HG02588 (cell line): ENCODE measurements around the gene MGLL.
A peak's percentile ranks its signal among the peaks of the same experiment; 100 is the strongest.

Experiments
- ATAC-seq: cut with Tn5 transposase; IDR thresholded peaks from one replicate; pipeline ENCODE4 v1.9.1; 2021; ENCODE audit warnings: mild to moderate bottlenecking, moderate library complexity; ENCODE audit not compliant: unreplicated experiment

MGLL gene

DNA sequence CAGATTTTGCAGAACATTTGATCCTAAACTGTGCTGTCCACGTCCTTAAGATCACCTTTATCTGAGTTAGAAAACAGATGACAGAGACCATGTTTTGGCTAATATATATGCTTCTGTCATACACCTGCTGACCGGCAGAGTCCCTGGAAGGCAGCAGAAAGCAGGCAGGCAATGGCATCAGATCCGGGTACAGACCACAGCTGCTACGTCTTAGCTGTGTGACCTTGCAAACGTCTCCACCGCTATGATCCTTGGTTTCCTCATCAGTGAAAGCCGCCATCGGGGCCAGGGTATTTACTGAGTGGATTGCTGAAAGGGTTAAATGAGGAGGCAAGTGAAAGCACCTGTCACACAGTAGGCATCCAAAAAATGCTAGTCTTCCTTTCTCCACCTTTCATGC lies 77.4 kb downstream of the MGLL start:
- ATAC-seq = no peak

DNA sequence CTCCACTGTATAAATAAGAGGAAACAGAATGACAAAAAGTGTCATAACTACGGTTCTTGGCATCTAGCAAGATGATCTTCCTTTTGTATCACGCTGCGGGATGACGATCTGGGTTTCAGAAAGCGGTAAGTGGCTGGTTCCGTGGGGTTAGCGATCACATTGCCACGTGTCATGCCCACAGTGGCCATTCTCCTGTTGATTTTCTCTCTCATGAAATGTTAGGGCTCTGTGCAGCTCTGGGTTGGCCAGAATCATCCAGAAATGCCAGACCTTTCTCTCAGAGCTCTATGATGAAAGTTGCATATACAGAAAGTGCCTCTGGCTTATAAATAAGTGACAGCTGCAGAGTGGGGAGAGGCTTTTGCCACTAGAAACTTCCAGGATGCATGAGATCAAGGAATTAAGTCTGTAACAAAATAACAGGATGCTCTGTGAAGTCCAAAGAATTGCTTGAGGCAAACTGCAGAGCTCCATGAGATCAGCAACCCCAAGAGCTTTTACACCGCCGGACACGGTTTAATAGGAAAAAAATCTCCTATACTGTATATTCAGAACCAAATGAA lies 78.0 kb downstream of the MGLL start:
- ATAC-seq = no peak

DNA sequence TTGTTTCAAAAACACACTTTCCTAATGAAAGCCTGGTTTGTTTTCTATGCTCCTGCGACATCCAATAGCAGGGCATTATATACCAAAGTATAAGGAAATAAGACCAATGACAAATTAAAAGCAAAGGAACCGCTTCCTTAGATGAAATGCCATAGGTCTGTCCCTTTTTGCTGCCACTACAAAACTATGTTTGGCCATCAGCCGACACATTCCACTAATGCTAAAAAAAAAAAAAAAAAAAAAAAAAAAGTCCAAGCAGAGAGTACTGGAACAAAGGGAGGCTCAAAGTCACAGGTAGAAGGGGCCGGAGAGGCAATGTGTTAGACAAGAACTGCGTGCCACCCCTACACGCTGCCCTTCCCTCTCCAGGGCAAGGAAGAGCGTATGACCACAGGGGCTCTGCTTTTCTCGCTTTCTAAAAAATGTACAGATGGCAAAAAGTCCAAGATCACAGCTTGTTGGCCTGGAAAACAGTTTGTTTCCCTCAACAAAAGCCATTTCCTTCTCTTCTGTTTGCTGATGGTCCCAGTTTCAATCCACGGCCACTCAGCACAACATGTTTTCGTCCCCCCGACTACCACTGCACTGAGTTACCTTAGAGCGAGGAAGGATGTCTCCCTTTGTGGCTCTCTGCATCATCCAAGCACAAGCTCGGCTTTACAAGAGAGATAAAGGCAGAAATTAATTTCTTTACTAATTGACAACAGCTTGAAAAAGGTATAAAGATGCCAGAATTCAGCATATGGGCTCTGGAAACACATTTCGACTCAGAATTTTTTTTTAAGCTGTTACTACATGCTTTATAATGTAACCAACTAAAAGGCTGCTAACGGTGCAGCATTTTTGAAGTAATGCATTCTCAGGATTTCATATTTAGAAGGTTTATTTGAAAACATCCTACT lies 78.7 kb downstream of the MGLL start:
- no peak for ATAC-seq

DNA sequence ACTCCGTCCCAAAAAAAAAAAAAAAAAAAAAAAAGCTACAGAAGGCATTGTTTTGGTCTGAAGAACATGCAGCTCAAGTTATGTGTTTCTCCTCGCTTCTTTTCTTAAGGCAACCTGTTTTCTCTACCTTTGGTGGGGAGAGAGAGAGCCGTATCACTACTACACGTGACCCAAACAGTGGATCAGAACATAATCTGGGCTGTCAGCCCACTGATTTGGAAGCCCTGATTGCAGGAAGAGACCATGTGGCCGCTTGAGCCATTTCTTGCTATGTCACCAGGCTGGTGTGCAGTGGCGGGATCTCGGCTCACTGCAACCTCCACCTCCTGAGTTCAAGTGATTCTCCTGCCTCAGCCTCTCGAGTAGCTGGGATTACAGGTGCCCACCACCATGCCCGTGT lies 79.7 kb downstream of the MGLL start:
- no peak for ATAC-seq

DNA sequence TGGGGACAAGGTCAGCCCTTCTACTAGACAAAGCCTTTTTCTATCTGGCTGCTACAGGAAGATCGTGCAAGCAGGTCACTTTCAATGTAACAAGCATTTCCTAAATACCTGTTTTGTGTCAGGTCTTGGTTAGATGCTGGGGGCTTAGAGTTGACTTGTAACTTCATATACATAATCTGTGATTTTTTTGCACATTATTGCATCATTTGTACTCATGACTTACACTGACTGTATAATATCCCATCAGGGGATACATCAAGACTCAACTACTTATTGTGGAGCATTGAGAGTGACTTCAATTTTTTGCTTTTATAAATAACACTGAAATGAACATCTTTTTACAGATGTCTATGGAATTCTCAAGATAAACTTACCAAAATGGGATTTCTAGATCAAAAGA lies 80.6 kb downstream of the MGLL start:
- no peak for ATAC-seq

DNA sequence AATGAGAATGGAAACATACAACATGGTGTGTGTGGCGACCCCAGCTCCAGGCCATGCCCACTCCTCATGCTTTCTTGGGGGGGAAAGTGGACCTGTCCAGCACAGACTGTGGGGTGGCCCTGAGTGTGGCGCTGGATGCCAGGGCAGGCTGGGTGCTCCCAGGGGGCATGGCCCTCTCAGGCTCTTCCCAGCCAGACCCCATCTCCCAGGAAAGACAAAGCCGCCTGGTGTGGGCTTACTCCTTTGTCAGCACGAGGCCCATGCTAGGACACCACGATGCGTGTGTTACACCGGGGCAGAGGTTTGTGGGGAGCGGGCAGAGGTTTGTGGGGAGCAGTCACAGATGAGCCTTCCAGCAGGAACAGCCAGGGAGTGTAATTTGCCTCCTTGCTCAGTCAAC lies 81.1 kb downstream of the MGLL start:
- no peak for ATAC-seq

DNA sequence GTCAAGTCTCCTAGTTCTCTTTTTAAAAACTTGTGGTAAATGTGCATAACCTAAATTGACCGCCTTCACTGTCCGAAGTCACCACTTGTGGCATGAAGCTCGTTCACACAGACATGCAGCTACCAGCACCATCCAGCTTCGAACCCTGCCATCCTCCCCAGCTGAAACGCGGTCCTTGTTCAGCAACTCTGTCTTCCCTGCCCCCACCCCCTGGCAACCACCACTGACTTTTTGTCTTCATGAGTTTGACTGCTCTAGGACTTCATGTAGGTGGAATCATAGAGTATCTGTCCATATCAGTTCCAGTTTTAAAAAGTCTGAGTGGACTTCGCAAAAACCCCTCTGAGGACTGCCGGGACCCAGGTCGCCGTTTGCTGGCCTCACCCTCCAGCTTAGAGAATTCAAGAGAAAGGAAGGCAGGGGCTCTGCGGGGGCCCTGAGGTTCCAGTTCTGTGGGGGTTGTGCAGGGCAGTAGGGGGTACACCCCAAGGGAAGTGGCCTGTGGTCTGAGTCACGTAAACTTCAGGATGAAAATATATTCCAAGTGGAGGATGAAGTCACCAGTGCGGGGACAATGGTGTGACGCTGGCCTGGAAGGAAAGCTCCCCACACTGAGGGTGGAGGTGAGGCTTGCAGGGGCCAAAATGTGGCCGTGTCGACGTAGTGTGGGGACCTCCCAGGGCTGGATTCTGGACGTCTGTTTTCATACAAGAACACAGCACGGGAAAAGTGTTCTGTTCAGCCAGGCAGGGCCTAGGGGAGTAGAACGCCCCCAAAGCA lies 82.0 kb downstream of the MGLL start:
- ATAC-seq = no peak

DNA sequence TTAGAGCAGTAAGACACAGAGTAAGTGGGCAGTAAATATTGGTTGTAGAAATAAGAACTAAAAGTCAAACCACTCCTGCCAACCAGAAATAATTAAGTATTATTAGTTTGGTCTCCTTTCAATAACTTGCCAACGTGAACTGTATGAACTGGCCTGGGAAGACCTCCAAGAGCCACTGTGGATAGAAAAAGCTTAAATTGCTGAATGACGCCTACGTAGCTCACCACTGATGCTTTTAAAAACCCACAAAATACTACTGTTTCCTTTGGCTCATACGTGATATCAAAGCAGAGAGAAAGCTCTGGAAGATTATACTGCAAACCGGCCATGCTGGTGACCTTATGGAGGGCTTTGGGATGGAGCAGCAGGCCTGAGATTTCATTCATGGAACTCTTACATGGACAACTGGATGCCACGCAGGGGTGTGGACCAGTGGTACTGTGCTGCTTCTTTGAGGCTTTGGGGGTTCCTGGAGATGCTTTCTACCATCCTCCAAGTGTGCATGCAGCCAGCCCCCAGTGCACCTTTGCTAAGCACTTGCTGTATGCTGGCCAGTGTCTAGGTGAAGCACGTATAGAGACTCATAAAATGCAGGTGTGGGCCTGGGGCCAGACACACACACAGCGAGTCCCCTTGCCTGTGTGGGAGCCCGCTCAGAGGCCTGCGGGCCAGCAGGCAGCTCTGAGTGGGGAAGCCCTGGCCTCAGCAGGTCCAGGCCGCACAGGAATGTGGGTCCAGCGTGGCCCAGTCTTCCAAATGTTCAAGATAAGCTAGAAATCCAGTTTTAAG lies 82.8 kb downstream of the MGLL start:
- ATAC-seq = no peak

DNA sequence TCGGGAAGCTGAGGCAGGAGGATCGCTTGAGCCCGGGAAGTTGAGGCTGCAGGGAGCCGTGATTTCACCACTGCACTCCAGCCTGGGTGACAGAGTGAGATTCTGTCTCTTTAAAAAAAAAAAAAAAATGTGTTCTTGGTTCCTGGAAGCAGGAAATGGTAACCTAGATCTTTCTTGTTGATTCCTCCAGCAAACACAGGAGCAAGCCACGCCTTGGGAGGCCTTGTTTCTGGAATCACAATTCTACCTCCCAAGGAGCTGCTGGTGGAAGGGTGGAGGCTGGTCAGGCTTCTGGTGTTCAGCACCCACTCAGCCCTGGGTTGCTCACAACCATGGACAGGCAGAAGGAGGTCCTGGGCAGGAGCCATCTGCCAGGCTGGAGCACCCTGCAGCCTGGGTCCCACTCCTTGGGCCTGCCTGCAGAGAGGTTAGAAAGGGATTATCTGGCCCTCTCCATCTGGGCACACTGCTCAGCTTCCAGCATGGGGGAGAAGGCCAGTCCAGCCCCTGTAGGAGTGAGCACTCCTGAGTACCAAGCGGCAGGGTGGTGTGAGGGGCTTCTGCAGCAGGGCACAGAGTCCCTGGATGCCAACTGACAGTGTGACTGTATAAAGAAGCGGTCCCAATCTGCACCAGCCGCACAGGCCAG lies 84.0 kb downstream of the MGLL start:
- ATAC-seq = no peak

DNA sequence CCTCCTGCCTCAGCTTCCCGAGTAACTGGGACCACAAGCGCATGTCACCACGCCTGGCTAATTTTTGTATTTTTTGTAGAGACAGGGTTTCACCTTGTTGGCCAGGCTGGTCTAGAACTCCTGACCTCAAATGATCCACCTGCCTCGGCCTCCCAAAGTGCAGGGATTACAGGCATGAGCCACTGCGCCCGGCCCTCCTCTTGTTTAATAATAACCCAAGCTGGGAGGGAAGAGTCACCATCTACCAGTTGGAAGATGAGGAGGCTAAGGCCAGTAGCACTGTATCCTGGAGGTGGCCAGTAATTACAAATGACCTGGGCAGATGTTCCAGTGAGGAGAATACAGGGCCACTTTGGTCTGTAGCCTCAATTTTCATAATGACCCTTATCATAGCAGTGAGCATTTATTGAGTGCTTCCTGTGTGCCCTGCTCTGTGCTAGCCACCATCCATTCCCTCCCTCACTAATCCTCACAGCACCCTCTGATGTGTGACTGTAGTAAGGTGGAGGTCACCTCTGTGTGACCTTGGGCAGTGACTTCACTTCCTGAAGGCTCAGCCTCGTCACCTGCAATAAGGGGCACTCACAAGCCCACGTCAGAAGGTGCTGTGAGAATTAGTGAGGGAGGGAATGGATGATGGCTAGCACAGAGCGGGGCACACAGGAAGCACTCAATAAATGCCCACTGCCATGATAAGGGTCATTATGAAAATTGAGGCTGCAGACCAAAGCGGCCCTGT lies 85.3 kb downstream of the MGLL start:
- no peak for ATAC-seq

DNA sequence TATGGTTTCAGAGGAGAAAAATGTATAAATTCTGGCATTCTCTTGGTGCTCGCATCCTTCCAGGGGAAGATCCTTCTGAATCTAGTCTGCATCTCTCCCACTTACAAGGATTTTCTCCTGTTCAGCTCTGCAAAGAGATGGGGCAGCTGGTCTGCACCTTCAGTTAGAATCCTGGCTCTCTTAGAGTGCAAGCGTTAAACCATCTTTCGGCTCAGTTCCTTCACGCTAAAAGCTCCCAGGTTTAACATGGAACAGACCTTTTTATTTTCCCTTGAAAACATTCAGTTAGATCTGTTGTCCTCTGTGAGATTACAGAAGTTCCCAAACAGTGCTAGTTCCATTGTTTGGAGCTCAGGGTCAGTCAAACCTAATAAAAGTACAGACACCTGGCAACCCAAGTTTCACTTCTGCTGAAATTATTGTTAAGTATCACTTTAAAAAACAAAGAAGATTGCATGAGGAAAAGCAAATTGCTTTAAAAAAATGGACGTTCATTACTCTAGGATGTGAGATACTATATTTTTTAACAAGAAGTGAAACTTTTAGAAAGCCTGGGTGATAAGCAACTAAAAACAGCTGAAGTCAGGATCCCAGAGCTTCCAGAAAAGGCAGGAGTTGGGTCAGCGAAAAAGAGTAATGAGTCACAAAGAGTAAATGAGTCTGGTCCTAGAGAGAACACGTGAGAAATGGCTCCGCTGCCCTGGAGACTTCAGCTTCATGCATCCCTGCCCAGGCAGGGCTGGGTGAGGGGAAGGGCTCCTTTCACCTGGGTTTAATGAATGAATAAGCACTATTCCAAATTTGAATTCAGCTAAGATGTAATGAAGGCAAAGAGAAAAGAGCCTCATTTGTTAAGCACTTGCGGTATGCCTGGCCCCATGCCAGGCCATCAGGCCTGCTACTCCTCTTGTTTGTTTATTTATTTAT lies 86.3 kb downstream of the MGLL start:
- peak; percentile 69 for ATAC-seq

DNA sequence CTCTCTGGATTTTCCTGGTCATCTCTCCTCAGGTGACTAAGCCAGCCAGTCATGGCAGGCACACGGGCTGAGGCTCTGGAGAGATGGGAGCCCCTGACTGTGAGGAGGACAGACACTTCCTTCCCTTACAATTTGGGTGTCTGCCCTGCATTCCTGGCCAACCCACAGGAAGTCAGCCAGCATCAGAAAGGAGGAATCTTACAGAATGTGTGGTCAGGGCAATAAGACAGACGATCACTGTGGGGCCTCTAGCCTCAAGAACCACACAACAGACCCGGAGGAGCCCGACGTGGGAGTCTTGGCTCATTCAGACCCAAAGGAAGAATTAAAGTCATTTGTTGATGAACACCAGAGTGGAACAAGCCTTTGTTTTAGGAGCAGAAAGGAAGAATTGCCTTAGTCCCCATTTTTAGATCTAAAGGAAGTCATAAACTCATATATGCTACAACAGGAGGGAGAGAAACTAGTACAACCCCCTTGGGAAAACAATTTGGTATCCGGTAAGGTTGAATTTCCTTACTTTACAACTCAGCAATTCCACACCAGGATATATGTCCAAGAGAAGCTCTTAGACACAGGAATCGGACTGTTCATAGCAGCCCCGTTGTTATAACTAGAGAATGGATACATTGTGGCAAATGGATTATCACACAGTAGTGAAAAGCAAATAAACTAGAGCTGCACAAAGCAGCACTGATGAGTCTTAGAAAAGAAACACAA lies 87.4 kb downstream of the MGLL start:
- ATAC-seq = no peak

DNA sequence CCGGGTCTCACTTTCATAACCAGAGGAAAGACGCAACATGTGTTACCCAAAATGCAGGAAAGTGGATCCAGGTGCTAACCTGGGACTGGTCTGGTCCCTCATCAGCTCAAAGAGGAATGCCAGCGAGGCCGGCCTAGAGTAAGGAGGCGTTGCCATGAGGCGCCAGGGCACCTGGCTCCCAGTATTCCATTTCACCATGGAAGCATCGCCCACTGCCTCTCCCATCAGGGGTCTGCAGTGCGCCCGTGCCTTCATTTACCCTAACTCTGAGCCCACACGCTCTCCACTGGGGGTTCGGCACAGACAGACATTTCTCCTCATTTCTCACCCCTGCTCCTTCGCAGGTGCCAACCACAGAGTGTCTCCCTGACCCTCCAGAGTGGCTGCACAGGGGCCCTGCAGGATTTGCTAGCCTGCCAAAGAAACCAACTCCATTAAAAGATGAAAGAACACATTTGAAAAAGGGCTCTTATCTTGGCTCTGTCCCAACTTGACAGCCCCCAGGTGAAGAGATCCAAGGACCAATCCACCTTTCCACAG lies 88.1 kb downstream of the MGLL start:
- no peak for ATAC-seq

DNA sequence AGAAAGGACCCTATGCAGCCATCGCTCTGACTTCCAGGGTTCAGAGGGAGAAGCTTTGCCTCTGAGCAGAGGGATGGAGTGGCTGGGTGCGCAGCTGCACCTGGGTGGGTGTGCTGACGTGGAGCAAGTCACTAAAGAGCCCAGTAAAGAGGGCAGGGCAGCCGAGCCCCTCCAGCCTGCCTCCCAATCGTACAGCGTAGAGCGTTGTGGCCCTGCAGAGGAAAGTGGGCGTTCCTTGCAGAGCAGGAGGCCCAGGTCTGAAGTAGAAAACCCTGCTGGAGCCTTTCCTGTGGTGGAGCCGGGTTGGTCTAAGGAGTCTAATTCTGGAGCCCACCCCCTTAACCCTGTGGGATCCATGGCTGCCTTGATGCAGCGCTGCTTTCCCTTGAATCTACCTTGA lies 88.5 kb downstream of the MGLL start:
- ATAC-seq = no peak

DNA sequence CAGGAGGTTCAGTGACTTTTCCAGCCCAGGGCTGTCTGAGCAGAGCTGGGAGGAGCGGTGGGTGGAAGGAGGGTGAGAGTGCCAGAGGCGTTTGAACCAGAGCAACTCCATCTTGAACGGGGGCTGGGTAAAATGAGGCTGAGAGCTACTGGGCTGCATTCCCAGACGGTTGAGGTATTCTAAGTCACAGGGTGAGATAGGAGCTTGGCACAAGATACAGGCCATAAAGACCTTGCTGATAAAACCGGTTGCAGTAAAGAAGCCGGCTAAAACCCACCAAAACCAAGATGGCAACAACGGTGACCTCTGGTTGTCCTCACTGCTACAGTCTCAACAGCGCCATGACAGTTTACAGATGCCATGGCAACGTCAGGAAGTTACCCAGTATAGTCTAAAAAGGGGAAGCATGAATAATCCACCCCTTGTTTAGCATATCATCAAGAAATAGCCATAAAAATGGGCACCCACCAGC lies 89.4 kb downstream of the MGLL start:
- ATAC-seq = no peak

DNA sequence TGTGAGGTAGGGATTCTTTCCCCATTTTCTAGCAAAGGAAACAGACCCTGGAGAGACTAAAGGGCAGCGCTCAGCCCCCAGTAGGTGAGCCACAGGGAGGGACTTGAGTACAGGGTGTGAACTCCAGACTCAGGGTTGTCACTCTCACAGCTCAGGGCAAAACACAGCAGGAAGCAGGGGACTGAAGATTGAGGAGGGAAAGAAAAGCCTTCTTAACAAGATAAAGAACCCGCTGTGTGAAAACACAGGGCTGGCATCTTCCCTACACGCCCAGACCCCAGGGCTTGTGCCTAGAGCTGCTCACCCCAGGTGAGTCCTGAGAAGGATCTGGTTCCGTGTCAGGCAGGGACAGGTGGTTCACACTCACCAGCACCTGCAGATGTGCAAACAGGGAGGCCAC lies 90.0 kb downstream of the MGLL start:
- ATAC-seq = no peak

DNA sequence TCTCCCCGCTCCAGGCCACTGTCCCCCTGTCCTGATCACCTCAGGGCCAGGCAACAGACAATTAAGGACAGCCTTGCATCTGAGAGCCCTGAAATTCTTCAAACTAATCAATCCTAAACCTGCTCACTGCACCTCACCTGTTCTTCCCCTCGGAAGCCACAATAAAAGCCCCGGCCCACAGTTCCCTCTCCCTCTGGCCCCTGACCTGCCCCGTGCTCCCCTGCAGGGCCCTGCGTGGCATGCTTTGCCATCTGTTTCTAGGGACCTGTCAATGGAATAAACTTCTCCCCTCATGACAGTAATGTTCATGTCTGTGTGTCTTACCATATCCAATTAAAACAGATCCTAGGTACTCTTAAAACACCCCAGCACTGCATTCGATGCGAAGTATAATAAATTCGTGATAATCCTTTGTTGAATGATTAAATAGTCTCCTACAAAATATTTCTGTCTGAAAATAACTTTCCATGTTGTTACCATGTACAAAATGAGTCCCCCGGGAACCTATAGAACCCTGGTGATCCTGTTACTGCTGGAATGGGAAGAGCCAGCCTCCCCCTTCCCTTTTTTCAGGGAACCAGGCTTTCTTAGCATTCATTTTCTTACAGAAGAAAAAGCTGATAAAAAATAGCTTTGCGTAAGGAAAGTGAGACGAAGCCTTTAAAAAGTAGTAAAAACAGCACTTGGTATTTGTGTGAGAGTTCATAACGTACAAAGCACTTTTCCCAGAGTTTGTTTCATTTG lies 90.6 kb downstream of the MGLL start:
- no peak for ATAC-seq
